T-helper 1 cell treated with Interleukin-12 subunit alpha and Interleukin-12 subunit beta and Interleukin-4 antibody, amounts not matched to agents 30 μg/mL and 1 μg/mL, for 36 hours (primary cell): ENCODE data around the gene TRDN.

Experiments used
- H3K27ac Mint-ChIP-seq: one replicate; pipeline ENCODE4 v1.8.0; 2021; ENCODE audit warnings: mild to moderate bottlenecking, mixed read lengths
- H3K27me3 Mint-ChIP-seq: one replicate; pipeline ENCODE4 v1.8.0; 2021; ENCODE audit warnings: low read depth, mixed read lengths
- H3K36me3 Mint-ChIP-seq: one replicate; pipeline ENCODE4 v1.8.0; 2021; ENCODE audit warnings: low read depth, mixed read lengths
- H3K4me1 Mint-ChIP-seq: one replicate; pipeline ENCODE4 v1.8.0; 2021; ENCODE audit warnings: low read depth, mixed read lengths
- H3K4me3 Mint-ChIP-seq: one replicate; pipeline ENCODE4 v1.8.0; 2021; ENCODE audit warnings: mild to moderate bottlenecking, moderate library complexity, mixed read lengths
- H3K9me3 Mint-ChIP-seq: one replicate; pipeline ENCODE4 v1.8.0; 2021; ENCODE audit warnings: mixed read lengths

Gene TRDN

DNA sequence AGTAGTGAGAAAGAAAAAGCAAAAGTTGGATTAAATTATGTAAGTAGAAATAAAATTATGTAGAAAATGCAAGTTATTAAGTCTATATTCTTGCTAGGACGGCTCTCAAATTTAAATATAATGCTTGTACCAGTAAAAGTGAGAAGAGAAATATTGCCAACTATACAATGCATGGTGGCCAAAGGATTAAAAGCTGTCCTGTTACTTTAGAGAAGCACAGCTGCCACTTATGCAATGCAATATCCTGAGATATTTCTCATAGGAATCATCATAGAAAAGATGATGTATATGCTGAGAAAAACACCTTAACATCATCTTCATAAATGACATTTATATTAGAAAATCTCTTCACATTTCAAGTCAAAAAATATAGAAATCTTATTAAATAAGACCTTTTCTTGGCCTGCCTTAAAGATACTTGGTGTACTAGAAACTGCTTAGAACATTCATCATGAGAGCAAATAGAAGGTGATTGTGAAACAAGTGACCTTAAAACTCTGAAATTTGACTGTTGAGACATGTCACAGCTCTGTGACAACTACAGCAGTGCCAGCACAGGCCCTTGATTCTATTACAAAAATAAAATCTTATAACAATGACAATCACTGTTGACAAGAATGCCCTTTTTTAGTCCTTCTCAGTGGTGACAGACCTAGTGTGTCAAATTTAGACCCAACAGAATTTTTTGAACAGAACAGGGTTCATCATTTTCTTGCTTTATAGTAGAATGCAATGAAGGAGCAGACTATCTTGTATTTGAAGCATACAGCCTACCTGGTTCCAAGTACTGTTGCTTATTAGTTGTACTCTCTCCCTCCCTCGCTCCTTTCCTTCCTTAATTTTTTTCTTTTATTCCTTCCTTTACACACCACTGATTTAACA lies 467.6 kb downstream of the TRDN start:
- Mint-ChIP-seq H3K27ac (no peak overlapping the region), H3K9me3 (no peaks in the 10 kb centered on the region), H3K4me3 (no peak overlapping the region), H3K4me1 (no peaks in the 10 kb centered on the region), H3K36me3 (no peaks in the 10 kb centered on the region), H3K27me3 (no peaks in the 10 kb centered on the region)

DNA sequence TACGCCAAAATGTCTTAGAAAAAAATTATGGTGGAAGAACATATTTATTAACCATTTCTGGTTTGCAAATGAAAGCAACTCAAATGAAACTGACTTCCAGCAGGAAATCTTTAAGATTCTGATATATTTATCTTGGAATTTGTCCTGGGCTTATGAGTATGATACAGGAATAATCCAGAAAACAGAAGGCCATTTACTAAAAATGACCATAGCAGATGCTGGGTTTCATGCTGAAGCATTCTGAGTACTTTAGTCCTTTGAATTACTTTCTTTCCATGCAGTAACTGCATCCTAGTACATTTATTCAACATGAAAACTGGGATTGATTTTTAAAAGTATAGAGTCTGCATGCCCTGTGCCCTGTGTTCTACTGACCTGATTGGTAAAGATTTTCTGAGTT lies 468.3 kb downstream of the TRDN start:
- Mint-ChIP-seq H3K27ac (no peak overlapping the region), H3K36me3 (no peaks in the 10 kb centered on the region), H3K9me3 (no peaks in the 10 kb centered on the region), H3K4me1 (no peaks in the 10 kb centered on the region), H3K4me3 (no peak overlapping the region), H3K27me3 (no peaks in the 10 kb centered on the region)
